Measurements from ENCODE around the gene DNAH2.

DNA sequence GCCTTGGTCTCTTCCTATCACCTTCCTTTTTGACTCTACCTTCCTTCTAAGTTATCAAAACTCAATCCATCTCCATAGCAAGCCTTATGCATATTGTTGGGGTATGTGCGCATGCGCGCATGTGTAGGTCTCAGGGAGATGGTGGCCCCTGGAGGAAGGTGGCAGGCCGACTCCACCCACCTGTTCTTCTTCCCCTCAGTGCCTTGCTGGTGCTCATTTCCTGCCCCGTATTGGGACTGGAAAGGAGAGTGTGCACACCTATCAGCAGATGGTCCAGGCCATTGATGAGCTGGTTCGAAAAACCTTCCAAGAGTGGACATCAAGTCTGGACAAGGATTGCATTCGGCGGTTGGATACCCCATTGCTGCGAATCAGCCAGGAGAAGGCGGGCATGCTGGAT is 25.2 kb downstream of the DNAH2 start:
- TF ChIP-seq, protein P1, sequence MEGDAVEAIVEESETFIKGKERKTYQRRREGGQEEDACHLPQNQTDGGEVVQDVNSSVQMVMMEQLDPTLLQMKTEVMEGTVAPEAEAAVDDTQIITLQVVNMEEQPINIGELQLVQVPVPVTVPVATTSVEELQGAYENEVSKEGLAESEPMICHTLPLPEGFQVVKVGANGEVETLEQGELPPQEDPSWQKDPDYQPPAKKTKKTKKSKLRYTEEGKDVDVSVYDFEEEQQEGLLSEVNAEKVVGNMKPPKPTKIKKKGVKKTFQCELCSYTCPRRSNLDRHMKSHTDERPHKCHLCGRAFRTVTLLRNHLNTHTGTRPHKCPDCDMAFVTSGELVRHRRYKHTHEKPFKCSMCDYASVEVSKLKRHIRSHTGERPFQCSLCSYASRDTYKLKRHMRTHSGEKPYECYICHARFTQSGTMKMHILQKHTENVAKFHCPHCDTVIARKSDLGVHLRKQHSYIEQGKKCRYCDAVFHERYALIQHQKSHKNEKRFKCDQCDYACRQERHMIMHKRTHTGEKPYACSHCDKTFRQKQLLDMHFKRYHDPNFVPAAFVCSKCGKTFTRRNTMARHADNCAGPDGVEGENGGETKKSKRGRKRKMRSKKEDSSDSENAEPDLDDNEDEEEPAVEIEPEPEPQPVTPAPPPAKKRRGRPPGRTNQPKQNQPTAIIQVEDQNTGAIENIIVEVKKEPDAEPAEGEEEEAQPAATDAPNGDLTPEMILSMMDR (IDR thresholded peaks at IDR 0.05), result no peak
- TF ChIP-seq POLR2A (IDR thresholded peaks at IDR 0.05), result no peak
